ENCODE results near the gene ZNF410. TPM values are rescaled to one million over a fixed set of nuclear protein-coding genes. Genes with fewer than 3 reads are reported as not detected.

Gene ZNF410
- total RNA-seq, 1 experiment from 2014 or later = 37.6 TPM

- Histone ChIP-seq H3K9ac (ENCODE audit: low read length) (no peak overlapping the region), H3K4me2 (ENCODE audit: low read length) (no peak overlapping the region), H3K4me1 (ENCODE audit: control insufficient read depth in 1 of 2, insufficient read depth in 2 of 2, low read length in 2 of 2) (no peaks in the 10 kb centered on the region), H2AFZ (ENCODE audit: low read depth, low read length, poor library complexity, severe bottlenecking) (no peak overlapping the region), H4K20me1 (ENCODE audit: insufficient read depth) (no peaks in the 10 kb centered on the region), H3K27ac (ENCODE audit: low read depth, low read length) (no peak overlapping the region), H3K9me2 (ENCODE audit: insufficient read depth) (no peaks in the 10 kb centered on the region), H3K4me3 (replicated peaks in 1 of 2; ENCODE audit: low read depth in 1 of 2, low read length in 2 of 2) (no peak overlapping the region), H3K9me3 (ENCODE audit: control insufficient read depth in 1 of 2, insufficient read depth in 1 of 2, low read depth in 1 of 2, low read length in 2 of 2) (no peaks in the 10 kb centered on the region), H3K79me2 (ENCODE audit: insufficient read depth, low read length) (no peaks in the 10 kb centered on the region), H3K36me3 (ENCODE audit: control insufficient read depth in 1 of 2, insufficient read depth in 2 of 2, low read length in 2 of 2) (peaks cover 12 to 13% of the 10 kb centered on the region in 2 experiments; a peak in 3 of 4 replicates), H3K27me3 (ENCODE audit: insufficient read depth, low read length) (no peaks in the 10 kb centered on the region)
- ChIA-PET RAD21 (ENCODE audit: low non-redundant PET in 1 of 2, low total read pairs in 2 of 2, uncharacterized antibody in 2 of 2, unreplicated experiment in 2 of 2) (no interaction called here), POLR2A (no interaction called here), CTCF (interaction anchor here (1.0 kb wide), 1 partner anchor 102 kb away, joined by 4 read pairs; no protein-coding TSS in a partner anchor)
- DNase-seq (ENCODE audit: low read depth, low spot score) = no peak
- ATAC-seq = no peak
- BruUV-seq (replicated peaks) = no TSS peak
- intact Hi-C loops (cut with micrococcal nuclease) = loop anchor here (5.0 kb wide), 1 partner anchor 210 kb away; no protein-coding TSS in a partner anchor
- no peak for TF ChIP-seq ZFX (IDR thresholded peaks at IDR 0.05)
- TF ChIP-seq CTCF (IDR thresholded peaks at IDR 0.05 in 2 of 3, conservative IDR thresholded peaks at IDR 0.05 in 1 of 3; ENCODE audit: borderline replicate concordance in 1 of 3, insufficient read depth in 1 of 3, low read depth in 2 of 3, low read length in 2 of 3) = no peak
- no peak for TF ChIP-seq JUND (IDR thresholded peaks at IDR 0.05)
- no peak for TF ChIP-seq EZH2 (IDR thresholded peaks at IDR 0.05)
- TF ChIP-seq ZNF274 (IDR thresholded peaks at IDR 0.05; ENCODE audit: low read depth, low read length) = no peak
- TF ChIP-seq FOSL1 (IDR thresholded peaks at IDR 0.05; ENCODE audit: low read depth) = no peak
Measured at GRCh38 chr14:73937012-73937411, 50.4 kb downstream of the ZNF410 start.

GRCh38 chr14:73942180-73942579 is 55.5 kb downstream of the ZNF410 start:
- Histone ChIP-seq H3K4me3 (replicated peaks in 1 of 2; ENCODE audit: low read depth in 1 of 2, low read length in 2 of 2) (no peak overlapping the region), H3K27ac (ENCODE audit: low read depth, low read length) (no peak overlapping the region), H3K4me2 (ENCODE audit: low read length) (no peak overlapping the region), H3K36me3 (ENCODE audit: control insufficient read depth in 1 of 2, insufficient read depth in 2 of 2, low read length in 2 of 2) (no peaks in the 10 kb centered on the region; a peak in 1 of 4 replicates), H3K4me1 (ENCODE audit: control insufficient read depth in 1 of 2, insufficient read depth in 2 of 2, low read length in 2 of 2) (no peaks in the 10 kb centered on the region), H2AFZ (ENCODE audit: low read depth, low read length, poor library complexity, severe bottlenecking) (no peak overlapping the region), H4K20me1 (ENCODE audit: insufficient read depth) (no peaks in the 10 kb centered on the region), H3K9me3 (ENCODE audit: control insufficient read depth in 1 of 2, insufficient read depth in 1 of 2, low read depth in 1 of 2, low read length in 2 of 2) (no peaks in the 10 kb centered on the region), H3K79me2 (ENCODE audit: insufficient read depth, low read length) (no peaks in the 10 kb centered on the region), H3K9me2 (ENCODE audit: insufficient read depth) (no peaks in the 10 kb centered on the region), H3K27me3 (ENCODE audit: insufficient read depth, low read length) (no peaks in the 10 kb centered on the region), H3K9ac (ENCODE audit: low read length) (no peak overlapping the region)
- ATAC-seq (no peak), DNase-seq (ENCODE audit: low read depth, low spot score) (no peak)
- RAD21 ChIA-PET (ENCODE audit: low non-redundant PET in 1 of 2, low total read pairs in 2 of 2, uncharacterized antibody in 2 of 2, unreplicated experiment in 2 of 2) = no interaction called here
- CTCF ChIA-PET = no interaction called here
- TF ChIP-seq ZFX (IDR thresholded peaks at IDR 0.05) = no peak
- no peak for TF ChIP-seq MAX (IDR thresholded peaks at IDR 0.05)
- no peak for TF ChIP-seq YY1 (IDR thresholded peaks at IDR 0.05; ENCODE audit: extremely low read depth, insufficient replicate concordance, low read depth, low read length)
- TF ChIP-seq RAD21 (IDR thresholded peaks at IDR 0.05; ENCODE audit: low read depth) = no peak
- no TSS peak for BruUV-seq (replicated peaks)
- POLR2A ChIA-PET = no interaction called here
- intact Hi-C loops (cut with micrococcal nuclease) = no loop called here

Data from HCT116 (cell line).